Endothelial cell of umbilical vein (primary cell): Measurements from ENCODE around the gene OR10V1. TPM values are rescaled to one million over a fixed set of nuclear protein-coding genes. Genes with fewer than 3 reads are reported as not detected.
A peak's percentile ranks its signal among the peaks of the same experiment; 100 is the strongest.

Experiments used
- BruUV-seq: library from RNA; stranded (reverse); fragments of 400-500 nt; replicated peaks from 2 replicates; lab custom pipeline; 2021; lab: Mats Ljungman, UMichigan
- CTCF ChIA-PET: fragments of 300-600, 350-600 bp; sonication (Branson Sonifier 250); formaldehyde crosslinking; loops from one replicate; lab custom pipeline; 2021; ENCODE audit warnings: antibody characterized with exemption, inconsistent platforms; lab: Charles Lee
- POLR2A ChIA-PET: fragments of 300-600, 350-600 bp; sonication (Branson Sonifier 250); formaldehyde crosslinking; loops from one replicate; lab custom pipeline; 2021; ENCODE audit warnings: antibody characterized with exemption, inconsistent platforms; lab: Charles Lee
- DNase-seq: peaks from one replicate; pipeline ENCODE4 v3.0.0-alpha.2; 2011; ENCODE audit warnings: low read depth, low spot score
- FAIRE-seq: peaks from 2 replicates; lab custom pipeline; 2011; peaks lifted over from hg19 to GRCh38; lab: Jason Lieb, UNC
- H2AFZ ChIP-seq: 2 replicates; pipeline ENCODE4 v1.6.0; 2012; ENCODE audit warnings: low read depth, low read length, control low read depth, inconsistent platforms
- H3K27ac ChIP-seq: 2 replicates; pipeline ENCODE4 v1.5.1; 2011; ENCODE audit warnings: low read depth, mild to moderate bottlenecking, control low read depth, low read length, moderate library complexity; ENCODE audit not compliant: insufficient read depth
- H3K27me3 ChIP-seq, 2 experiments: 2 replicates each; pipeline versions ENCODE4 v1.6.0 to v1.6.1; 2011; ENCODE audit warnings: low read length in 2 of 2, mixed read lengths in 1 of 2; ENCODE audit not compliant: control insufficient read depth in 2 of 2, insufficient read depth in 2 of 2
- H3K36me3 ChIP-seq, 2 experiments: 2 replicates in 1 of 2; 3 replicates in 1 of 2; pipeline ENCODE4 v1.5.1; 2011; ENCODE audit warnings: low read length in 2 of 2, mild to moderate bottlenecking in 1 of 2, moderate library complexity in 1 of 2; ENCODE audit not compliant: control insufficient read depth in 2 of 2, insufficient read depth in 2 of 2; ENCODE audit errors: extremely low read depth in 1 of 2
- H3K4me1 ChIP-seq: 3 replicates; pipeline ENCODE4 v1.5.1; 2011; ENCODE audit warnings: mild to moderate bottlenecking, low read length; ENCODE audit not compliant: control insufficient read depth, insufficient read depth; ENCODE audit errors: extremely low read depth
- H3K4me2 ChIP-seq: 2 replicates; pipeline ENCODE4 v1.6.1; 2011; ENCODE audit warnings: low read length, control low read depth, mixed read lengths; ENCODE audit not compliant: insufficient read depth
- H3K4me3 ChIP-seq, 3 experiments: fragments of 200-600 bp in 1 of 3; sonication (generic), shearing (Covaris generic) in 1 of 3; replicated peaks in 1 of 3; 2 replicates each; pipeline ENCODE4 v1.5.1; 2011 to 2016; ENCODE audit warnings: control low read depth in 3 of 3, low read length in 3 of 3, mild to moderate bottlenecking in 2 of 3, inconsistent platforms in 1 of 3, low read depth in 1 of 3, moderate library complexity in 1 of 3; ENCODE audit not compliant: insufficient read depth in 1 of 3
- H3K79me2 ChIP-seq: 2 replicates; pipeline ENCODE4 v1.6.0; 2012; ENCODE audit warnings: low read length, inconsistent platforms; ENCODE audit not compliant: control insufficient read depth, insufficient read depth
- H3K9ac ChIP-seq: replicated peaks from 2 replicates; pipeline ENCODE3; 2011; ENCODE audit warnings: low read length, control low read depth; ENCODE audit not compliant: insufficient read depth; ENCODE audit errors: extremely low read depth
- H3K9me1 ChIP-seq: replicated peaks from 3 replicates; pipeline ENCODE4 v1.6.0; 2011; ENCODE audit warnings: mild to moderate bottlenecking, low read length; ENCODE audit not compliant: control insufficient read depth, insufficient read depth; ENCODE audit errors: extremely low read depth
- H3K9me3 ChIP-seq: replicated peaks from 2 replicates; pipeline ENCODE4 v1.5.1; 2012; ENCODE audit warnings: low read length, inconsistent platforms; ENCODE audit not compliant: control insufficient read depth, insufficient read depth
- H4K20me1 ChIP-seq: replicated peaks from 2 replicates; pipeline ENCODE3; 2011; ENCODE audit warnings: mild to moderate bottlenecking, low read length; ENCODE audit not compliant: control insufficient read depth, insufficient read depth; ENCODE audit errors: extremely low read depth
- FOS ChIP-seq: IDR thresholded peaks from 2 replicates; pipeline ENCODE4 v1.6.1; 2011; ENCODE audit warnings: mild to moderate bottlenecking, low read length, moderate library complexity, borderline replicate concordance; ENCODE audit not compliant: insufficient read depth
- GATA2 ChIP-seq: IDR thresholded peaks from 2 replicates; pipeline ENCODE4 v1.7.0; 2011; ENCODE audit warnings: low read depth, mild to moderate bottlenecking, moderate library complexity, mixed read lengths, low read length; ENCODE audit not compliant: insufficient read length, insufficient read depth
- POLR2A ChIP-seq: IDR thresholded peaks from 2 replicates; pipeline ENCODE4 v1.6.1; 2012; ENCODE audit warnings: low read depth, mild to moderate bottlenecking, control low read depth, low read length
- dilution Hi-C: fragments of 300-500 bp; cut with MboI; formaldehyde crosslinking; loops from one replicate; pipeline ENCODE4 v1.15.0; 2019; ENCODE audit warnings: low sequenced_read_pairs; ENCODE audit not compliant: extremely low pct_ligation_motif_present
- intact Hi-C: fragments of 100-400 bp; cut with micrococcal nuclease; formaldehyde crosslinking; loops from one replicate; pipeline ENCODE4 v1.10.0; 2022
- polyA plus RNA-seq, 4 experiments: library from polyadenylated mRNA; depleted of rRNA in 3 of 4; stranded (reverse) in 3 of 4; unstranded in 1 of 4; fragments of >200 nt; gene quantifications; 2 replicates each; pipeline versions ENCODE4 v1.2.1 to v1.2.3, GENCODE V29; 2011 to 2012; ENCODE audit warnings: missing spikeins in 1 of 4
- total RNA-seq: library from RNA; stranded (reverse); gene quantifications from 2 replicates; pipeline ENCODE4 v1.2.3, GENCODE V29; 2021
- TF ChIP-seq, protein P1 (sequence below), 2 donors: IDR thresholded peaks; 1 replicate in 1 of 2; 2 replicates in 1 of 2; pipeline ENCODE4 v1.5.1; 2011; ENCODE audit warnings: low read length in 2 of 2, mild to moderate bottlenecking in 2 of 2, moderate library complexity in 2 of 2, control low read depth in 1 of 2, inconsistent platforms in 1 of 2, low read depth in 1 of 2; ENCODE audit not compliant: insufficient read depth in 1 of 2; ENCODE audit errors: extremely low read depth in 1 of 2
- TF ChIP-seq, protein P2 (sequence below): IDR thresholded peaks from 2 replicates; pipeline ENCODE4 v1.6.1; 2011; ENCODE audit not compliant: insufficient read depth, insufficient read length

Gene OR10V1
- total and polyA plus RNA-seq, 2 donors (not counting 3 experiments of a cell fraction or from before 2014, with no cell fraction given): not detected

DNA sequence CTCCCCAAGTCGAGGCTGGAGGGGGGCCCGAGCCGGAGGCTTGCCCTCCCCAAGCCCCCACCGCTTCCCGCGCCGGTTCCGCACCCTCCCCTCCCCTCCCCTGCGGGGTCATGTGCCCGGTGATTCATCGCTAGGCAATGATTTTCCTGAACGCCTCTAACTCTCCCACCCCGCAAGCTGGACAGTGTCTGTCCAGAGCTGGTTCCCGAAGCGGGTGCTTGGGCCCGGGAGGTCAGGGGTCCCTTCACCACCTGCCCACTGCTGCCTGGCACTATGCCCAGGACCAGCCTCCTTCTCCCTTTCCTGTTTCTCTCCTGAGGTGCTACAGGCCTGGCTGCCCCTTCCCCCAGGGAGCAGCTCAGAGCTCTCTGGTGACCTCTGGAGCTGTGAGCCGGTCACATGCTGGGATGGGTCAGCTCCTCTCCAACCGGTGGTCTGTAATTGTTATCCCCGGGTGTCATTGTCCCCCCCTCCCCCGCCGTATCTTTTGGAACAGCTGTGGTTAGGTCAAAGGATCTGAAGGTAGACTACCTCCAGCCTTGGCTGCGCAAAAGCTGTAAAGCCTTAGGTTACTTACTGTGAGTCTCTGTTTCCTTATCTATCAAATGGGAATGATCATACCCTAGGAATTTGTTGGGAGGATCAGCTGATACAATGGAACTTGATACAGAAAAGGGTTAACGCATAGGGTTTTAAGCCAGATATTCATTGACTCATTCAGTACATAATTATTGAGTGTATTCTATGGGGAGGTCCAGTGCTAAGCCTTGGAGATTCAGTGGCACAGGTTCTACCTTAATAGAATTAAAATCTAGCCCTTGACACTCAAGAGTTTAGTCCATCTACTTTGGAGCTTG lies 42.3 kb upstream of the OR10V1 start:
- DNase-seq: peak; percentile 87
- POLR2A ChIA-PET: interaction anchor here (0.6 to 2.7 kb wide), 11 partner anchors 9 to 225 kb away, joined by 3 to 11 read pairs (median 4); partner anchors contain the start of gene PATL1

More for the DNA sequence above, 42.3 kb upstream of the OR10V1 start:
- no peak overlapping the region for H2AFZ ChIP-seq
- TF ChIP-seq GATA2 (no peak), FOS (peak; percentile 77), POLR2A (peak; percentile 61)
- TF ChIP-seq, protein P1, sequence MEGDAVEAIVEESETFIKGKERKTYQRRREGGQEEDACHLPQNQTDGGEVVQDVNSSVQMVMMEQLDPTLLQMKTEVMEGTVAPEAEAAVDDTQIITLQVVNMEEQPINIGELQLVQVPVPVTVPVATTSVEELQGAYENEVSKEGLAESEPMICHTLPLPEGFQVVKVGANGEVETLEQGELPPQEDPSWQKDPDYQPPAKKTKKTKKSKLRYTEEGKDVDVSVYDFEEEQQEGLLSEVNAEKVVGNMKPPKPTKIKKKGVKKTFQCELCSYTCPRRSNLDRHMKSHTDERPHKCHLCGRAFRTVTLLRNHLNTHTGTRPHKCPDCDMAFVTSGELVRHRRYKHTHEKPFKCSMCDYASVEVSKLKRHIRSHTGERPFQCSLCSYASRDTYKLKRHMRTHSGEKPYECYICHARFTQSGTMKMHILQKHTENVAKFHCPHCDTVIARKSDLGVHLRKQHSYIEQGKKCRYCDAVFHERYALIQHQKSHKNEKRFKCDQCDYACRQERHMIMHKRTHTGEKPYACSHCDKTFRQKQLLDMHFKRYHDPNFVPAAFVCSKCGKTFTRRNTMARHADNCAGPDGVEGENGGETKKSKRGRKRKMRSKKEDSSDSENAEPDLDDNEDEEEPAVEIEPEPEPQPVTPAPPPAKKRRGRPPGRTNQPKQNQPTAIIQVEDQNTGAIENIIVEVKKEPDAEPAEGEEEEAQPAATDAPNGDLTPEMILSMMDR (IDR thresholded peaks at IDR 0.05; ENCODE audit: extremely low read depth in 1 of 2, insufficient read depth in 1 of 2, low read depth in 1 of 2, low read length in 2 of 2): no peak
- TF ChIP-seq, protein P2, sequence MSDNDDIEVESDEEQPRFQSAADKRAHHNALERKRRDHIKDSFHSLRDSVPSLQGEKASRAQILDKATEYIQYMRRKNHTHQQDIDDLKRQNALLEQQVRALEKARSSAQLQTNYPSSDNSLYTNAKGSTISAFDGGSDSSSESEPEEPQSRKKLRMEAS: peak; percentile 27
- peaks cover 0 to 4% of the 10 kb centered on the region in 2 experiments for H3K36me3 ChIP-seq
- peak overlapping the region; percentile 72 for H3K27ac ChIP-seq
- H3K9me1 ChIP-seq: no peaks in the 10 kb centered on the region
- CTCF ChIA-PET: interaction anchor here (1.0 to 5.7 kb wide), 16 partner anchors 9 to 218 kb away, joined by 3 to 120 read pairs (median 8); partner anchors contain the start of genes MRPL16 and PATL1
- no peaks in the 10 kb centered on the region for H3K9me3 ChIP-seq
- peak overlapping the region; percentile 65 to 87 (median 83) for H3K4me3 ChIP-seq
- H3K9ac ChIP-seq: peak overlapping the region; percentile 92
- peak overlapping the region; percentile 87 for H3K4me2 ChIP-seq
- peaks cover 21% of the 10 kb centered on the region for H3K4me1 ChIP-seq
- no peaks in the 10 kb centered on the region for H3K27me3 ChIP-seq
- FAIRE-seq: peak; percentile 86
- intact Hi-C loops: loop anchor here (1.0 to 5.0 kb wide), 5 partner anchors 31 to 438 kb away; partner anchors contain the start of gene MRPL16
- peaks cover 29% of the 10 kb centered on the region for H3K79me2 ChIP-seq
- no peaks in the 10 kb centered on the region for H4K20me1 ChIP-seq
- BruUV-seq: no TSS peak
- dilution Hi-C loops: no loop called here
